ENCODE measurements around the gene MESP1.
A peak's percentile ranks its signal among the peaks of the same experiment; 100 is the strongest.
"Not testable (repeated sequence)": the region's sequence is repeated elsewhere in the genome, so short reads cannot be mapped to it uniquely, and the experiment has no call there.

MESP1 gene

DNA sequence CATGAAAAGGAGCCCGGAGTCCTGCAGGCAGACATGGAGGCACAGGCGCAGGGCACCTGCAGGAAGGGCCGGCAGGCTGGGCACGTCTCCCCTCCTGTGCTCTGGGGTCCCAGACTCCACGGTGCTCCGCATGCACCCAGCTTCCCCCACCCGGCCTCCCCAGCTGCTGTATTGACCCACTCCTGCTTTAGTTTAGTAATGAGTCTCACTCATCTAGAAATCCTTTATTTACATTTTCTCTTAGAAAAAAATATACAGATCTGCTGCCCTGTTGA is 33.6 kb upstream of the MESP1 start:
- H3K27me3 Mint-ChIP-seq (ENCODE audit: low read depth), result no peaks in the 10 kb centered on the region
- peaks cover 9% of the 10 kb centered on the region for H3K9me3 Mint-ChIP-seq
- no peak overlapping the region for H3K27ac Mint-ChIP-seq

DNA sequence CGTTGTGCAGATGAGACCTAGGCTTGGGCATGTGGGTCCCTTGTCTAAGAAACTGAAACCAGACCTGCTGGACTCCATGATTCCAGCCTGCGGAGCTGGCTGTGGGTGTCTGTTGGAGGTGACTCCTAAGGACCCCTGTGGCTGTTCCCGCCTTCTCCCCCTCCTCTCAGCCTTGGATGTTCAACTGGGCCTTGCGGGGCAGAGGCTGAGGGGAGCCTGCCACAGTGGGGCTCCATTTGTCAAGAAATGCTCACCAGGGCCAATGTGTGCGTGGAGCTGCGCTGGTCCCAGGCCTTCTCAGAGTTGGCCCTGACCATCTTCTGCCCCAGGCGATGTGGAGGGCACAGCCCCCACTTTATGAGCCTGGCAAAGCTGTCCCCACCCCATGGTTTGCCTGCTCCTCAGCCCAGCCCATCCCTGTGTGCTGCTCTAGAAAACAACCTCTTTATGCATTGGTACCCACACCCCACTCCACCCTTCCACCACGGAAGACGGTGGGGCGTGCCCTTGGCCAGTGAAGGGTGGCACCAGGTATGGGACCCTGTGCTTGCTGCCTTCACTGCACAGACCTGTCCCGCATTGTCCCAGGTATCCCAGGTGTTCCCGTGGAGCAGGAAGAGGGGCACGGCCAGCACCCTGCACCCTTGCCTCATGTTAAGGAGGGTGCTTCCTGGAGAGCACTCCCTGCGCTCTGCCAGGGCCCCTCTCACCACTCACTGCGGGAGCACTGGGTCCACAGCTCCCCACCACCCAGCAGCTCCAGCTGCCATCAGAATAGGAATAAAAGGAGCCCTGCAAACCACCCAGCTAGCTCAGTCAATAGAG is 33.0 kb upstream of the MESP1 start:
- Mint-ChIP-seq H3K4me1 (ENCODE audit: low read depth) (peaks cover 19% of the 10 kb centered on the region), H3K36me3 (ENCODE audit: low read depth) (no peaks in the 10 kb centered on the region), H3K4me3 (no peak overlapping the region), H3K27ac (no peak overlapping the region), H3K27me3 (ENCODE audit: low read depth) (no peaks in the 10 kb centered on the region), H3K9me3 (peaks cover 9% of the 10 kb centered on the region)

More for the DNA sequence above, 33.6 kb upstream of the MESP1 start:
- no peak overlapping the region for H3K4me3 Mint-ChIP-seq
- peaks cover 19% of the 10 kb centered on the region for H3K4me1 Mint-ChIP-seq (ENCODE audit: low read depth)
- no peaks in the 10 kb centered on the region for H3K36me3 Mint-ChIP-seq (ENCODE audit: low read depth)

DNA sequence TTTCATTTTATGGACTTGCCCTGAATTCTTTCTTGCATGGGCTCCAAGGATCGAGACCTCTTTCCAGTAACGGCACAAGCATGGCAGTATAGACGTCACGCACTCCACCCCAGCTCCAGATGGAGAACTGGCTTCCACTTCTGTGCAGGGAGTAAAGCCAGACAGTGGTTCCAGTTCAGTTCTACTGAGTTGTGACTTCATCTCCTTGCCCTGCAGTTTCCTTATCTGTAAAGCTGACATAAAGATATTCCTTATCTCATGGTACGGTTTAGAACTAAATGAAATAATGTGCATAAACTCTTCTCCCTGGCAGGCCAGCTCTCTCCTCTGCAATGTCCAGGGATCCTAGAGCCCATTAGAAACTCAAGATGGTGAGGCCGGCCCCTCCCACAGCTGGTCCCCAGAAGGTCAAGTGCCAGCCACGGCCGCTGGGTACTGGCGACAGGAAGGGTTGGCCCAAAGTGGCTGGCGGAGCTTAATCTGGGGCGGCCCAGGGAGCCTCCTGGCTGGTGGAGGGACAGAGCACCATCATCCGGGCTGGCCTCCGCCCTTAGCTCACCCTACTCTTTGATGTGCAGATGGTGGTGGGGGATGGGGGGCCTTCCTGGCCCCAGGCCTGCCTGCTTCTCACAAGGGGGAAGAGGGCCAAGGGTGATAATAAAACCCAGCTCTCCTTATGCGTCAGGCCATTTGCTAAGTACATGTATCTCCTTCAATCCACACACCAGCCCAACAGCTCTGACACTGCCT is 32.2 kb upstream of the MESP1 start:
- Mint-ChIP-seq H3K27ac (no peak overlapping the region), H3K36me3 (ENCODE audit: low read depth) (no peaks in the 10 kb centered on the region), H3K9me3 (peaks cover 9% of the 10 kb centered on the region), H3K4me3 (no peak overlapping the region), H3K27me3 (ENCODE audit: low read depth) (no peaks in the 10 kb centered on the region), H3K4me1 (ENCODE audit: low read depth) (peaks cover 19% of the 10 kb centered on the region)

DNA sequence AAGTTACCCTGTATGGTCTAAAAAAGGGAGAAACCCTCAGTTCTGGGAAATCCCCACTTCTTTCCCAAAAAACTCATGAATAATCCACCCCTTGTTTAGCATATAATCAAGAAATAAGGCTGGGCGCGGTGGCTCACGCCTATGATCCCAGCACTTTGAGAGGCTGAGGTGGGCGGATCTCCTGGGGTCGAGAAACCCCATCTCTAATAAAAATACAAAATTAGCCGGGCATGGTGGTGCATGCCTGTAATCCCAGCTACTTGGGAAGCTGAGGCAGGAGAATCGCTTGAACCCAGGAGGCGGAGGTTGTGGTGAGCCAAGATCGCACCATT is 31.5 kb upstream of the MESP1 start:
- not testable (repeated sequence) for H3K27ac Mint-ChIP-seq; H3K36me3 Mint-ChIP-seq (ENCODE audit: low read depth); H3K9me3 Mint-ChIP-seq; H3K4me3 Mint-ChIP-seq; H3K27me3 Mint-ChIP-seq (ENCODE audit: low read depth)
- H3K4me1 Mint-ChIP-seq (ENCODE audit: low read depth), result peaks cover 19% of the 10 kb centered on the region

DNA sequence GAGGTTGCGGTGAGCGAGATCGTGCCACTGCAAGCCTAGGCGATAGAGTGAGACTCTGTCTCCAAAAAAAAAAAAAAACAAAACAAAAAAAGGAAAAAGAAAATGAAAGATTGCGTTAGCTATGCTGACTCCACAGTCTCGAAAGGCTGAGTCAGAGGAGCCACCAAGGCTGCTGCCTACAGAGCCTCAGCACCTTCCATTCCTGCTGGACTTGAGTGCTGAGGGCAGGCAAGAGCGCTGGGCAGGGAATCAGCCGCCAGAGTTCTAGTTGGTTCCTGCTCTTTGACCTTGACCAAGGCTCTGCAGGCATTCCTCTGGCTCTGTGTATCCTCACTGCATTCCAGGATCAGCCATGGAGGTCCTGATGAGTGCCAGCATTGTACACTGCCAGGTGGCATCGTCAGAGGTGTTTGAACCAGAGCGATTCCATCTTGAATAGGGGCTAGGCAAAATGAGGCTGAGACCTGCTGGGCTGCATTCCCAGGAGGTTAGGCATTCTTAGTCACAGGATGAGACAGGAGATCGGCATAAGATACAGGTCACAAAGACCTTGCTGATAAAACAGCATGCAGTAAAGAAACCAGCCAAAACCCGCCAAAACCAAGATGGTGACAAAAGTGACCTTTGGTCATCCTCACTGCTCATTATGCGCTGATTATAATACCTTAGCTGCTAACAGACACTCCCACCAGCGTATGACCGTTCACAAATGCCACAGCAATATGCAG is 31.0 kb upstream of the MESP1 start:
- Mint-ChIP-seq H3K9me3 (no peaks in the 10 kb centered on the region), H3K27ac (no peak overlapping the region), H3K27me3 (ENCODE audit: low read depth) (peaks cover 5% of the 10 kb centered on the region), H3K36me3 (ENCODE audit: low read depth) (no peaks in the 10 kb centered on the region), H3K4me3 (no peak overlapping the region), H3K4me1 (ENCODE audit: low read depth) (peaks cover 19% of the 10 kb centered on the region)

DNA sequence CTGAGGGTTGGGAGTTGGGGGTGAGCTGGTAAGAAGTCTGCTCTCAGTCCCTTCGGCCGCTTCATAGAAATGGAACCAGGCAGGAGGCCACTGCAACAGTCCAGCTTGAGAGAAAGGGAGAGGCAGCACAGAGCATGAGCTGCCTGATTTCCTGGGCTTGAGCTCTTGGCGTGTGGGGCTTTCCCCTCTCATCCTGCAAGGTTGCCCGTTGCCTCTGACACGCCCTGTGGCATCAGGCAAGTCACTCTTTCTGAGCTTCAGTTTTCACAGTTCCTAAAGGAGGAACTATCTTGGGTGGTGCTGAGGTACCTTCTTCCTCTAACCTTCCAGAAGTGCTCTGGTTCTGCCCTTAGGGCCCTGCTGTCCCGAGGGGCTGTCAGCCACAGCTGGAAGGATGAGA is 30.0 kb upstream of the MESP1 start:
- Mint-ChIP-seq H3K27ac (no peak overlapping the region), H3K4me3 (no peak overlapping the region), H3K4me1 (ENCODE audit: low read depth) (peaks cover 19% of the 10 kb centered on the region), H3K9me3 (no peaks in the 10 kb centered on the region), H3K36me3 (ENCODE audit: low read depth) (no peaks in the 10 kb centered on the region), H3K27me3 (ENCODE audit: low read depth) (peaks cover 5% of the 10 kb centered on the region)

DNA sequence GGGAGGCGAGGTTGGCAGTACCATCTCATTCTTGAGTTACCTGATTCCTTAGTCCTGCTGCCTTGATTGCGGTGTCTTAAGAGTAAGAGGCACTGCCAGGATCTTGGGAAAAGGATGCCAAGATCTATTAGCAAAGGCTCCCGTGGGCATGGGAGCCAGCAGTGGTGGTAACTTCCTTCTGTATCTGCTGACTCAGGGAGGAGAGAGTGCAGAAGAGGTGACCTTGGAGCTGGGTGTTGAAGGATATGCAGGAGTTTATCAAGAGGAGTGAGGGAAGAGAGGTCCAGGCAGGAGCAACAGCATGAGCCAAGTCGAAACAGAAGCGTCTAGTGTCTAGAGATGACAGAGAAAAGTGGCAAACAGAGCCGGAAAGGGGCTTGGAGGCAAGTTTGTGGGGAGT is 29.6 kb upstream of the MESP1 start:
- H3K36me3 Mint-ChIP-seq (ENCODE audit: low read depth), result no peaks in the 10 kb centered on the region
- H3K27me3 Mint-ChIP-seq (ENCODE audit: low read depth), result peaks cover 5% of the 10 kb centered on the region
- peaks cover 19% of the 10 kb centered on the region for H3K4me1 Mint-ChIP-seq (ENCODE audit: low read depth)
- peak overlapping the region; percentile 29 for H3K4me3 Mint-ChIP-seq
- H3K27ac Mint-ChIP-seq, result no peak overlapping the region
- H3K9me3 Mint-ChIP-seq, result no peaks in the 10 kb centered on the region

DNA sequence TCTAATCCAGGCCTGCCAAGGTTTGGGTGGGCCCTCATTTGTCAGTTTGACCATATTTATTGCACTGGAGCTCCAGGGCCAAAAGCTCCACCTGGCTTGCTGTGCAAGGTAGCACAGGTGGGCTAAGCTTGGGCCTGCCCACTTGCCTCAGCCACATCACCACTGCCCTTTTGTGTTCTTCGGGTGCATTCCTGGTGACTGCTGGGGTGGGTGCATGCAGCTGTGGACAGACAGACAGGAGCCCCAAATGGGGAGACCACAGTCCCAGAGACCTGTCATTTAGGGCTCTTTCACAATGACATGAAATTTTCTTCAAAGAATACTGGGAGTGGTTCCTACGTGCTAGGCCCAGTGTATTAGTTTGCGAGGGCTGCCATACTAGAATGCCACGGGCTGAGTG is 27.8 kb upstream of the MESP1 start:
- peaks cover 19% of the 10 kb centered on the region for H3K4me1 Mint-ChIP-seq (ENCODE audit: low read depth)
- no peak overlapping the region for H3K27ac Mint-ChIP-seq
- no peaks in the 10 kb centered on the region for H3K9me3 Mint-ChIP-seq
- H3K36me3 Mint-ChIP-seq (ENCODE audit: low read depth), result no peaks in the 10 kb centered on the region
- H3K4me3 Mint-ChIP-seq, result no peak overlapping the region
- peaks cover 14% of the 10 kb centered on the region for H3K27me3 Mint-ChIP-seq (ENCODE audit: low read depth)

DNA sequence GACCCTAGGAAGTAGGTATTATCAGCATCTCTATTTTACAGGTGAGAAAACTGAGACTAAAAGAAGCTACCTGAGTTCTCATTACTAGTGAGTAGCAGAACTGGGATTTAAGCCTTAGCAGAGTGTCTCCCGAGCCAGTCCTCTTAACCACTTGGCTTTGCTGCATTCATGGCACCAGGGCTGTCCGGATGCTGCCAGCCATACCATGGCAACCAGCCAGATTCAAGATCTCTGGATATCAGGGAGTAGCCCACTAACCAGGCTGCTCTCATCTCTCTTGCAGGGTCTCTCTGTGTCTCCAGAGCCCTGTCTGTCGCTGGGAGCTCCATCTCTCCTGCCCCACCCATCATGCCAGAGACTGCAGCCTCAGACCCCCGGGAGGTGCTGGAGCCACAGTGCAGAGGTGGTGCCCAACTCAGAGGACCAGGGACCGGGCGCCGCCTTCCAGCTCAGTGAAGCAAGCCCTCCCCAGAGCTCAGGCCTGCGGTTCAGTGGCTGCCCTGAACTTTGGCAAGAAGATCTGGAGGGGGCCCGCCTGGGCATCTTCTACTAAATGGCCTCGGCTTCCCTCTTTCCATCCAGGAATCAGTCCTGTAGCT is 26.8 kb upstream of the MESP1 start:
- no peaks in the 10 kb centered on the region for H3K9me3 Mint-ChIP-seq
- H3K4me1 Mint-ChIP-seq (ENCODE audit: low read depth), result peaks cover 19% of the 10 kb centered on the region
- H3K27me3 Mint-ChIP-seq (ENCODE audit: low read depth), result peaks cover 14% of the 10 kb centered on the region

DNA sequence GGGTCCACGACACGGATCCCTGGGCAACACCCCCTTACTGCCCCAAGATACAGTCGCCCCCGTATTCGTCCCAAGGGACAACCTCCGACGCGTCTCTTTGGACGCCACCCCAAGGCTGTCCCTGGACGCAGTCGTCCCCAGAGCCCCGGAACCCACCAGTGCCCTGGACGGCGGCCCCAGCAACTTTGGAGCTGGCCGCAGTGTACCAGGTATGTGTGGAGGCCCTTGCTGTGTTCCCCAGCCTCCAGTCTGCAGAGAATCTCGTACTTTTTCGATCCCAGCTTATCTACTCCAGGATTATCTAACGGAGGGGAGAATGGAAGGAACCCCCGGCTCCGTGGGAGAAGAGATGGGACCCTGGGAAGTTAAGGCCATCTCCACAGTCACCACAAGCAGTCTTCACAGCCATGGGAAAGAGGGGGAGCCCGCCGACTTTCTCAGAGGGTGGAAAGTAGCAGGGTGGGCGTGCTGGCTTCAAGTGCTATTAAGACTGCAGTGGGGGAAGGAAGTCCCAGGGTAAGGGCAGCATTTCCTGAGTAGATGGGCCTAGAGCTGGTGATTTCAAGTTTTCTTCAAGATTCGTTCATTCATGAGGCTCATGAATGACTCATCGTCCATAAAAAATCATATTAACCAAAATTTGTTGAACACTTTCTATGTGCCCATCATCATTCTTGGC is 26.2 kb upstream of the MESP1 start:
- no peak overlapping the region for H3K27ac Mint-ChIP-seq
- H3K4me3 Mint-ChIP-seq, result peak overlapping the region; percentile 5
- no peaks in the 10 kb centered on the region for H3K36me3 Mint-ChIP-seq (ENCODE audit: low read depth)
- peaks cover 14% of the 10 kb centered on the region for H3K27me3 Mint-ChIP-seq (ENCODE audit: low read depth)
- peaks cover 18% of the 10 kb centered on the region for H3K4me1 Mint-ChIP-seq (ENCODE audit: low read depth)
- H3K9me3 Mint-ChIP-seq, result no peaks in the 10 kb centered on the region

More for the DNA sequence above, 26.8 kb upstream of the MESP1 start:
- no peak overlapping the region for H3K27ac Mint-ChIP-seq
- no peaks in the 10 kb centered on the region for H3K36me3 Mint-ChIP-seq (ENCODE audit: low read depth)
- no peak overlapping the region for H3K4me3 Mint-ChIP-seq

DNA sequence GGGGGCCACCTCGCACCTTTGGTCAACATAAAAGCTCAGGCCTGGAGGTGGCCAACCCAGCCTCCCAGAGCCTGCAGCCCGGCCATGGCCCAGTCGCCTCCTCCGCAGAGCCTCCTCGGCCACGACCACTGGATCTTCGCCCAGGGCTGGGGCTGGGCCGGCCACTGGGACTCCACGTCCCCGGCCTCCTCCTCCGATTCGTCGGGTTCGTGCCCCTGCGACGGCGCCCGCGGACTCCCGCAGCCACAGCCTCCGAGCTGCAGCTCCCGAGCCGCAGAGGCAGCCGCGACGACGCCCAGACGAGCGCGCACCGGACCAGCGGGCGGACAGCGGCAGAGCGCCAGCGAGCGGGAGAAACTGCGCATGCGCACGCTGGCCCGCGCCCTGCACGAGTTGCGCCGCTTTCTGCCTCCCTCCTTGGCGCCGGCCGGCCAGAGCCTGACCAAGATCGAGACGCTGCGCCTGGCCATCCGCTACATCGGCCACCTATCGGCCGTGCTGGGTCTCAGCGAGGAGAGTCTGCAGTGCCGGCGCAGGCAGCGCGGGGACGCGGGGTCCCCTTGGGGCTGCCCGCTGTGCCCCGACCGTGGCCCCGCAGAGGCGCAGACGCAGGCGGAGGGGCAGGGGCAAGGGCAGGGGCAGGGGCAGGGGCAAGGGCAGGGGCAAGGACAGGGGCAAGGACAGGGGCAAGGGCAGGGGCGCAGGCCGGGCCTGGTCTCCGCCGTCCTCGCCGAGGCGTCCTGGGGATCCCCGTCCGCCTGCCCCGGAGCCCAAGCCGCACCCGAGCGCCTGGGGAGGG is 25.4 kb upstream of the MESP1 start, which contains the start of gene MESP2:
TSS of gene MESP2 (plus strand) at position 59 of the 799 bp plus-strand sequence. CDS start at position 85, 26 bp downstream.
- no peaks in the 10 kb centered on the region for H3K9me3 Mint-ChIP-seq
- H3K36me3 Mint-ChIP-seq (ENCODE audit: low read depth), result no peaks in the 10 kb centered on the region

DNA sequence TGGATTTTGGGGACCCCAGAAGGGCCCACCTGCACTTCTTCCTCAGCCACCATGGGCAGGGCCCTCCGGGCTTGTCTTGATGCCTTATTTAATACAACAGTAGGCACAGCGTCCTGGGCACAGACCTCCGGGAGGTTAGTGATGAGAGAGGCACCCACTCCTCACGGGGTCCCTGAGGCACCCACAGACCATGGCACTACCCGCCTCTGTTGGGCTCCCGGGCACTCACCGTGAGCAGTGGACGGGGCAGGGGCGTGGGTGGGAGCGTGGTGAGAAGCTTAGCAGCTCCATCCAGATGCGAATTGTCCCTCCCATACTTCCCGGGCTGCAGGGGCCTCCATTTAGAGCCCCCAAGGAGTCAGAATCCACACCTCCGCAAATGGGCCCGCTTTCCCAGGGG is 24.8 kb upstream of the MESP1 start:
- Mint-ChIP-seq H3K4me3 (peak overlapping the region; percentile 37), H3K9me3 (no peaks in the 10 kb centered on the region)

More for the DNA sequence above, 25.4 kb upstream of the MESP1 start, which contains the start of gene MESP2:
- H3K4me1 Mint-ChIP-seq (ENCODE audit: low read depth), result peaks cover 12% of the 10 kb centered on the region
- H3K4me3 Mint-ChIP-seq, result peak within 1 kb of the TSS; percentile 63
- H3K27ac Mint-ChIP-seq, result no peak within 1 kb of the TSS
- H3K27me3 Mint-ChIP-seq (ENCODE audit: low read depth), result peaks cover 14% of the 10 kb centered on the region

DNA sequence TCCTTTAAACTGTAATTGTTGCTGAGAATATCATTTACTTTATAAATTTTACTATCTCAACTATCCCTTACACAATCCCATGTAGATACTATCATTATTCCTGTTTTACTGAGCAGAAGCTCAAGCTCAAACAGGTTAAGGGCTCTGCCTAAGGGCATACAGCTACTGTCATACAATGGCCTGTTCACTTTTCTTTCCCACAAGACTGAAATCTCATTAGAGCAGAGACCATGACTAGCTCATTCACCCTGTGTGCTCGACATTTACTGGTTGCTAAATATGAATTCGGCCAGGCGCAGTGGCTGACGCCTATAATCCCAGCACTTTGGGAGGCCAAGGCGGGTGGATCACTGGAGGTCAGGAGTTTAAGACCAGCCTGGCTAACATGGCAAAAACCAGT is 23.4 kb upstream of the MESP1 start:
- Mint-ChIP-seq H3K27ac (no peak overlapping the region), H3K4me1 (ENCODE audit: low read depth) (no peaks in the 10 kb centered on the region), H3K4me3 (no peak overlapping the region), H3K9me3 (no peaks in the 10 kb centered on the region), H3K27me3 (ENCODE audit: low read depth) (peaks cover 17% of the 10 kb centered on the region), H3K36me3 (ENCODE audit: low read depth) (no peaks in the 10 kb centered on the region)

More for the DNA sequence above, 24.8 kb upstream of the MESP1 start:
- Mint-ChIP-seq H3K27ac (no peak overlapping the region), H3K4me1 (ENCODE audit: low read depth) (peaks cover 5% of the 10 kb centered on the region), H3K36me3 (ENCODE audit: low read depth) (no peaks in the 10 kb centered on the region), H3K27me3 (ENCODE audit: low read depth) (peaks cover 14% of the 10 kb centered on the region)
